HG03565 (cell line): ENCODE results near the gene RPS6KA3.
A peak's percentile ranks its signal among the peaks of the same experiment; 100 is the strongest.
"Not testable (repeated sequence)": the region's sequence is repeated elsewhere in the genome, so short reads cannot be mapped to it uniquely, and the experiment has no call there.

Source experiments
- ATAC-seq: cut with Tn5 transposase; IDR thresholded peaks from one replicate; pipeline ENCODE4 v1.9.1; 2021; ENCODE audit warnings: mild to moderate bottlenecking, moderate library complexity; ENCODE audit not compliant: unreplicated experiment

The RPS6KA3 gene

GRCh38 chrX:20224814-20225487 lies 41.8 kb downstream of the RPS6KA3 start:
- ATAC-seq: peak; percentile 89

GRCh38 chrX:20221902-20222301 lies 44.8 kb downstream of the RPS6KA3 start:
- no peak for ATAC-seq

DNA sequence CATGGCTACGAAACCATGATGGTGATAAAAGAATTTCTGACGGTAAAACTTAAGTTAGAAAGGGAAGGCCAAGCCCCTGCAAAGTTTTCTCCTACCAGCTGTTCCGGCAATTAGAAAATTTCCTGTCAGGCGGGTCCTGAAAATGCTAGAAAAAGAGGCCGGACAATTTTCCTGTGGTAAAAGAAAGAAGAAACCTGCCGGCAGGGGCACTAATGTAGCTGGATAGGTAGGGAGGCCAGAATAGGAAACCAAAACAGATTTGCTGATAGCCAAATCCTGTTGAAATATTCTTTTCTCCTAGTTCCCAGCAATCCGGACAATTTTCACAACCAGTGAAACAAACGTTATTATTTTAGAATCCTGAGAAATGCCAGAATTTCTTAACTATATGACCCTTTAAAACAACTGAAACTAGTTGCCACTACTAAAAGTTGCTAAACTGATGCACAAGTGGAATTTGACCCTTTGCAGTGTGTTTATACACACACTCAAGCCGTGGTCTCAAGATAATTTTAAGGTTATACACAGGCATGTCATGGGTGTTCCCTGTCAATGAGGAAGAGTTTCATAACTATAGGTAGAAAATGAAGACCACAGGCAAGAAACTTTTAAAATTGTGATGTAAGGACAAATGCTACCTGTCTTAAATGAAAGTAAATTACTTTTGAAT lies 47.7 kb downstream of the RPS6KA3 start:
- ATAC-seq: no peak

DNA sequence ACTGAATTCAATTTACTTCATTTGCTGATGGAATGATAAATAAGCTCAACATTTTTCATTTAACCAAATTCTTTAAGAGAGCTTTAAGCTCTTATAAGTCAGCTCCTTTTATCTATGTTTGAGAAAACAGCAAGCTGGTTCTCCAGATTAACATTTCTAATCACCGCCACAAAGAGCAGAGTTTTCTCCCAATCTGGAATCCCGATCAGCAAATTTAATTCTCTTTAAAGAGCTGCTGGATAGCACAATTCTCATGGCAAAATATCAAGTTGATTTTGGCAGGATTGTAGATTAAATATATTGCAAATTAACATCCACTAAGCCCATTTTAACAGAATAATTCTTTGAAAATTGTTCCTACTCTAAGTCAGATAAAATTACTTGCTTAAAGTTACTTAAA lies 48.8 kb downstream of the RPS6KA3 start:
- ATAC-seq: no peak

DNA sequence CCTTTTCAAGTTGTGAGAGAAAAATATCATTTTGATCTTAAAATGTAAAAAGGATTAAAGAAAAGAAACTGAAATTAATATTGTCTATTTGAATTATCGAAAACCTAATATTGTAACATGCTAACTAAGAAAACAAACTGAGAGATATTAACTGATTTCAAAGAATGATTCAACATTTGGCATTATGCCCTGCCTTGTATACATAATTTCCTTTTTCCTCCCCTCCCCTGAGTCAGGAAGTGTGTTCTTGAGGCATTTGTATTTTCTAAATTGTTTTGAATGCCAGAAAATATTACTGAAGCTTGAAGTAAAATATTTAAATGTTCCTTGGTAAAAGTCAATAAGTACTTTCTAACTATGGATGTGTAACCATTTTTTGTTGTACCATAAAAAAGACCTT lies 49.4 kb downstream of the RPS6KA3 start:
- ATAC-seq: no peak

- no peak for ATAC-seq
Observed at GRCh38 chrX:20215565-20215964, 51.1 kb downstream of the RPS6KA3 start.

DNA sequence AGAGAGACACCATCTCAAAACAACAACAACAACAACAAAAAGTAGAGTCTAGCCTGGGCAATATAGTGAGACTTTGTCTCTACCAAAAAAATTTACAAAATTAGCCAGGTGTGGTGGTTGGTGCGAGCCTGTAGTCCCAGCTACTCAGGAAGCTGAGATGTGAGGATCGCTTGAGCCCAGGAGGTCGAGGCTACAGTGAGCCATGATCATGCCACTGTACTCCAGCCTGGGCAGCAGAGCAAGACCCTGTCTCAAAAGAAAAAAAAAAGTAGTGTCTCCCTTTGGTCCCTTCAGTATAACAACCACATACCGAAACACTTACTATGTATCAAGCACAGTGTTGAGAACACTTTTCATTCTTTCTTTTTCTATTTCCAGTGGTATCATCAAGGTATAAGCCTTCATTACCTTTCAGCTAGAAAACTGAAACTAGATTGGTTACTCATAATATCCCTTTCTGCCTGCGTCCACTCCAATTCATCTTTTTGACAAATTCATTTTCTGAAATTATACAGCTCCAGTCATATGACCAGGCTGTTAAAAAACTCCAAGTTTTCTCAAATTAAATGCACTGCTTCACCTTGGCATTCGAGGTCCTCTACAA lies 54.1 kb downstream of the RPS6KA3 start:
- peak; percentile 94 for ATAC-seq

GRCh38 chrX:20211261-20211786 lies 55.4 kb downstream of the RPS6KA3 start:
- no peak for ATAC-seq

GRCh38 chrX:20205927-20206708 lies 60.6 kb downstream of the RPS6KA3 start:
- peak; percentile 95 for ATAC-seq

GRCh38 chrX:20204351-20204750 lies 62.4 kb downstream of the RPS6KA3 start:
- ATAC-seq: no peak

DNA sequence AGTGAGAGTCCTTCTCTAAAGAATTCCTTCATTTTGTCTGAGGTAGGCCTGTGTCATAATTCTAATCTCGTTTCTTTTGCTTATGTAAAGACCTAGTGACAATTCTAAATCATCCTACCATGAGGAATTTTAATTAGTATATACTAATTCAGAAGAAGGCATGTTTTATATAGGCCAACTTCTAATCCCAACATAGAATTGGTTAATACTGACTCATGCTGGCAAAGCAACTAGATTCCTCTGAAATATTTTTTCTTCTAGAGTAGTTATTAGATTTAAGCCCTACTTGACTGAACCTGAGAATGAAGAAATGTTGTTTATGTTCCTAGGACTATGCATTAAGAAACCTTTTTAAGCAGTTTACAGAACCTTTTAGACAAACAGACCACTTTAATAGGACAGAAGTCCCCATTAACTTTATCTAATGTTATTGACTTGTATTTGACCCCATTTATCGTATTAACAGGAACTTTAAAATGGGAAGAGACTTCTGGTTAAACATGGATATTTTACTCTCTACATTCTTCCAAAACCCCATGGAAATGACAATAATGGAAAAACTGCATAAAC lies 69.0 kb downstream of the RPS6KA3 start:
- no peak for ATAC-seq

DNA sequence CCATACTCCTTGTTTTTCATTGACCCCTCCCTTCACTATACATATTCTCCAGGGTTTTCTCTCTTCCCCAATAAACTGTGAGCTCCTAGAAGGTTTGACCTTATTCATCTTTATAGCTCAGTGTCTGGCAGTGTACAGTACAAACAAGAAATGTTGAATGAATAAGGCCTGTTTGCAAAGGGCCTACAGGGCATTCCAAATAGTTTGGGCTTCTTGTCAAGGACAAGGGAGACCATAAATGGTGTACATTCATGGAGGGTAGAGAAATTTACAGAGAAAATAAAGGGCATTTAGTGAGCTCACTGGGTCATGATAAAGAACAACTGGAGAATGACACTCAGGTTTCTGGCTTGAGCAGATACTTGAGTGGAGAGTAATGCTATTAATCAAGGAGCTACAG lies 77.5 kb downstream of the RPS6KA3 start:
- ATAC-seq: no peak

- peak; percentile 46 for ATAC-seq
Observed at GRCh38 chrX:20181598-20182329, 84.9 kb downstream of the RPS6KA3 start.

GRCh38 chrX:20177093-20177492 lies 89.6 kb downstream of the RPS6KA3 start:
- no peak for ATAC-seq

DNA sequence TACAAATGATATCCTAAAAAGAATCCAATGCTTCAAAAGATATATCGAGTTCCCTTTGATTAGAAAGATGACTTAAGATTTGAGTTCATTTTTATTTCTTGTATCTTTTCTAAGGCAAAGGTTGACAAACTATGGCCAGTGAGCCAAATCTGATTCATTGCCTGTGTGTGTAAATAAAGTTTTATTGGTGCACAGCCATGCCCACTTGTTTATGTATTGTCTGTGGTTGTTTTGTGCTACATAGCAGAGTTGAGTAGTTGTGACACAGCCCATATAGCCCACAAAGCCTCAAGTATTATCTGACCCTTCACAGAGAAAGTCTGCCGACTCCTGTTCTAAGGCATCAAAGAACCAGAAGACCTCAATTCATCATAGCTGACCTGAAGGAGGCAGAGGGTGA lies 92.9 kb downstream of the RPS6KA3 start:
- no peak for ATAC-seq

DNA sequence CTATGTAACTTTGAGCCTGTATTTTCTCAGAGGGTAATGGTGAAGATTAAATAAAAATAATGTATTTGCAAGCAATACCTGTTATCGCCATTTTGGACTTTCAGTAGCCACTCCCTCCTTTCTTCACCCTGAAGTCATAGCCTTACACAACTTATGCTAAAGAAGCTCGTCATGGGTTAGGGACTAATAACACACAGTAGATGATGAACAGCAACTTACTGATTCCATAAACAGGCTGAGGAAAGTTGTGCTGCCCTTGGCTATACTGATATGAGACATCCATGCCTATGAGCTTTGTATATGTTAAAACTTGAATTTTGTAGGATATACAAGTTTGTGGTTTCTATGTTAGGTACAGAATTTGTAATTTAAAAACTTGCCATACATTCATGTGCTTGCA lies 93.4 kb downstream of the RPS6KA3 start:
- no peak for ATAC-seq

DNA sequence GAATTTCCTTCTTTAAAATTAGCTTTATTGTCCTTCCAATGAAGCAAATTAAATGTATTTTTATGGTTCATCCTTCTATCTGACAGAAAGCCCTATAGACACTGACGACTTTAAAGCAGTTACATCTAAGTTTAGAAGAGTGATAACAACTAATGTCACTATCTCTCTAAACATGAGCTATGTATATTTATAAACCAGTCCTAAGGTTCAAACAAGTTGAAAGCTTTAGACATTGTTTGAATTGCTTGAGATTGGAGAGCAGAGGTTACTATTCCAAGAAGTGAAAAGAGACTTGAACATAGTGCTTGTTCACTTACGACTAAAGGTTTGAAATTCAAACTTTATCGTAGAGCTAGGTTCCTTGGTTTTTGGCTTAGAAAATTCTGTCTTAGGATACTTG lies 94.8 kb downstream of the RPS6KA3 start:
- no peak for ATAC-seq

GRCh38 chrX:20162516-20162915 lies 104.2 kb downstream of the RPS6KA3 start:
- not testable (repeated sequence) for ATAC-seq

- no peak for ATAC-seq
Observed at GRCh38 chrX:20159797-20160385, 106.8 kb downstream of the RPS6KA3 start.

- no peak for ATAC-seq
Observed at GRCh38 chrX:20151689-20152088, 115.0 kb downstream of the RPS6KA3 start.
